ENCODE results near the gene DHRS7B.
"Not testable (repeated sequence)": the region's sequence is repeated elsewhere in the genome, so short reads cannot be mapped to it uniquely, and the experiment has no call there.

The DHRS7B gene

GRCh38 chr17:21126645-21127508 lies at the start of gene DHRS7B:
DHRS7B (plus strand) TSS chr17:21126964; CDS start chr17:21126972, 8 bp downstream.
- peak; percentile 96 for DNase-seq (ENCODE audit: low read depth)

- DNase-seq (ENCODE audit: low read depth), result no peak
Measured at GRCh38 chr17:21077281-21077680, 49.5 kb upstream of the DHRS7B start.

GRCh38 chr17:21078016-21078780 lies 48.6 kb upstream of the DHRS7B start:
- DNase-seq (ENCODE audit: low read depth), result no peak

GRCh38 chr17:21079196-21079595 lies 47.6 kb upstream of the DHRS7B start:
- no peak for DNase-seq (ENCODE audit: low read depth)

GRCh38 chr17:21082001-21082436 lies 44.7 kb upstream of the DHRS7B start:
- DNase-seq (ENCODE audit: low read depth), result no peak

- DNase-seq (ENCODE audit: low read depth), result not testable (repeated sequence)
Measured at GRCh38 chr17:21085280-21085679, 41.5 kb upstream of the DHRS7B start.

GRCh38 chr17:21085707-21086106 lies 41.1 kb upstream of the DHRS7B start:
- DNase-seq (ENCODE audit: low read depth), result no peak

GRCh38 chr17:21089145-21089544 lies 37.6 kb upstream of the DHRS7B start:
- DNase-seq (ENCODE audit: low read depth), result no peak

GRCh38 chr17:21089933-21090901 lies 36.5 kb upstream of the DHRS7B start:
- no peak for DNase-seq (ENCODE audit: low read depth)

- no peak for DNase-seq (ENCODE audit: low read depth)
Measured at GRCh38 chr17:21090902-21091618, 35.7 kb upstream of the DHRS7B start.

- no peak for DNase-seq (ENCODE audit: low read depth)
Measured at GRCh38 chr17:21094298-21094704, 32.5 kb upstream of the DHRS7B start.

GRCh38 chr17:21095735-21096134 lies 31.0 kb upstream of the DHRS7B start:
- no peak for DNase-seq (ENCODE audit: low read depth)

GRCh38 chr17:21096874-21097273 lies 29.9 kb upstream of the DHRS7B start:
- no peak for DNase-seq (ENCODE audit: low read depth)

GRCh38 chr17:21098934-21099689 lies 27.7 kb upstream of the DHRS7B start:
- peak; percentile 36 for DNase-seq (ENCODE audit: low read depth)

GRCh38 chr17:21100636-21101035 lies 26.1 kb upstream of the DHRS7B start:
- no peak for DNase-seq (ENCODE audit: low read depth)

- no peak for DNase-seq (ENCODE audit: low read depth)
Measured at GRCh38 chr17:21104608-21105007, 22.2 kb upstream of the DHRS7B start.

GRCh38 chr17:21105064-21105894 lies 21.5 kb upstream of the DHRS7B start:
- no peak for DNase-seq (ENCODE audit: low read depth)

GRCh38 chr17:21106316-21106715 lies 20.4 kb upstream of the DHRS7B start:
- DNase-seq (ENCODE audit: low read depth), result no peak

- DNase-seq (ENCODE audit: low read depth), result not testable (repeated sequence)
Measured at GRCh38 chr17:21107067-21107650, 19.6 kb upstream of the DHRS7B start.

All from stimulated activated CD4-positive, alpha-beta T cell treated with anti-CD3 and anti-CD28 coated beads, Interleukin-2, amount 100 ng/mL, for 4 hours (primary cell).